ENCODE measurements around the gene HECW1. TPM values are rescaled to one million over a fixed set of nuclear protein-coding genes. Genes with fewer than 3 reads are reported as not detected.

The HECW1 gene
- total RNA-seq, 1 donor from 2014 or later = 0.11 TPM

GRCh38 chr7:43390576-43390975, 278.1 kb downstream of the HECW1 start:
- peak overlapping the region; percentile 21 for H2AFZ ChIP-seq (replicated peaks)
- Mint-ChIP-seq H3K36me3 (peaks cover 1% of the 10 kb centered on the region), H3K27me3 (ENCODE audit: insufficient read depth, low read depth) (no peaks in the 10 kb centered on the region), H3K4me1 (peaks cover 18% of the 10 kb centered on the region), H3K9me3 (peaks cover 3% of the 10 kb centered on the region), H3K4me3 (no peak overlapping the region), H3K27ac (no peak overlapping the region)
- peak overlapping the region; percentile 48 for H3K27ac ChIP-seq
- H3K27me3 ChIP-seq = no peaks in the 10 kb centered on the region
- peaks cover 7% of the 10 kb centered on the region for H3F3A ChIP-seq (ENCODE audit: low read depth)
- H3K9me3 ChIP-seq (ENCODE audit: low read depth) = no peaks in the 10 kb centered on the region
- no peak overlapping the region for H3K4me3 ChIP-seq
- no peak overlapping the region for H3K9ac ChIP-seq
- no peaks in the 10 kb centered on the region for H4K20me1 ChIP-seq (ENCODE audit: low read depth)
- H3K36me3 ChIP-seq = no peaks in the 10 kb centered on the region
- TF ChIP-seq, protein P1, sequence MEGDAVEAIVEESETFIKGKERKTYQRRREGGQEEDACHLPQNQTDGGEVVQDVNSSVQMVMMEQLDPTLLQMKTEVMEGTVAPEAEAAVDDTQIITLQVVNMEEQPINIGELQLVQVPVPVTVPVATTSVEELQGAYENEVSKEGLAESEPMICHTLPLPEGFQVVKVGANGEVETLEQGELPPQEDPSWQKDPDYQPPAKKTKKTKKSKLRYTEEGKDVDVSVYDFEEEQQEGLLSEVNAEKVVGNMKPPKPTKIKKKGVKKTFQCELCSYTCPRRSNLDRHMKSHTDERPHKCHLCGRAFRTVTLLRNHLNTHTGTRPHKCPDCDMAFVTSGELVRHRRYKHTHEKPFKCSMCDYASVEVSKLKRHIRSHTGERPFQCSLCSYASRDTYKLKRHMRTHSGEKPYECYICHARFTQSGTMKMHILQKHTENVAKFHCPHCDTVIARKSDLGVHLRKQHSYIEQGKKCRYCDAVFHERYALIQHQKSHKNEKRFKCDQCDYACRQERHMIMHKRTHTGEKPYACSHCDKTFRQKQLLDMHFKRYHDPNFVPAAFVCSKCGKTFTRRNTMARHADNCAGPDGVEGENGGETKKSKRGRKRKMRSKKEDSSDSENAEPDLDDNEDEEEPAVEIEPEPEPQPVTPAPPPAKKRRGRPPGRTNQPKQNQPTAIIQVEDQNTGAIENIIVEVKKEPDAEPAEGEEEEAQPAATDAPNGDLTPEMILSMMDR (IDR thresholded peaks at IDR 0.05) = no peak
- TF ChIP-seq EZH2phosphoT487 (IDR thresholded peaks at IDR 0.05) (no peak), EZH2 (IDR thresholded peaks at IDR 0.05) (no peak)
- H3K4me2 ChIP-seq = no peak overlapping the region
- H3K79me2 ChIP-seq (ENCODE audit: low read depth) = no peaks in the 10 kb centered on the region
- H3K4me1 ChIP-seq = peaks cover 19% of the 10 kb centered on the region
- DNase-seq (ENCODE audit: low spot score) = peak; percentile 41

GRCh38 chr7:43391518-43391917, 279.1 kb downstream of the HECW1 start:
- H3K9ac ChIP-seq = no peak overlapping the region
- H3K9me3 ChIP-seq (ENCODE audit: low read depth) = no peaks in the 10 kb centered on the region
- no peaks in the 10 kb centered on the region for H3K27me3 ChIP-seq
- no peaks in the 10 kb centered on the region for H3K36me3 ChIP-seq
- no peaks in the 10 kb centered on the region for H3K9me3 Mint-ChIP-seq
- DNase-seq (ENCODE audit: low spot score) = no peak
- H3K79me2 ChIP-seq (ENCODE audit: low read depth) = no peaks in the 10 kb centered on the region
- H3K4me2 ChIP-seq = no peak overlapping the region
- no peak overlapping the region for H3K27ac ChIP-seq
- no peak overlapping the region for H3K27ac Mint-ChIP-seq
- no peak overlapping the region for H3K4me3 ChIP-seq
- no peak overlapping the region for H3K4me3 Mint-ChIP-seq
- peaks cover 1% of the 10 kb centered on the region for H3K36me3 Mint-ChIP-seq
- H3K27me3 Mint-ChIP-seq (ENCODE audit: insufficient read depth, low read depth) = no peaks in the 10 kb centered on the region
- peaks cover 22% of the 10 kb centered on the region for H3K4me1 Mint-ChIP-seq
- no peaks in the 10 kb centered on the region for H4K20me1 ChIP-seq (ENCODE audit: low read depth)
- peaks cover 27% of the 10 kb centered on the region for H3K4me1 ChIP-seq
- no peak overlapping the region for H2AFZ ChIP-seq (replicated peaks)
- no peak for TF ChIP-seq EZH2phosphoT487 (IDR thresholded peaks at IDR 0.05)
- TF ChIP-seq, protein P1 (IDR thresholded peaks at IDR 0.05) = peak; percentile 7
- peaks cover 7% of the 10 kb centered on the region for H3F3A ChIP-seq (ENCODE audit: low read depth)

DNA sequence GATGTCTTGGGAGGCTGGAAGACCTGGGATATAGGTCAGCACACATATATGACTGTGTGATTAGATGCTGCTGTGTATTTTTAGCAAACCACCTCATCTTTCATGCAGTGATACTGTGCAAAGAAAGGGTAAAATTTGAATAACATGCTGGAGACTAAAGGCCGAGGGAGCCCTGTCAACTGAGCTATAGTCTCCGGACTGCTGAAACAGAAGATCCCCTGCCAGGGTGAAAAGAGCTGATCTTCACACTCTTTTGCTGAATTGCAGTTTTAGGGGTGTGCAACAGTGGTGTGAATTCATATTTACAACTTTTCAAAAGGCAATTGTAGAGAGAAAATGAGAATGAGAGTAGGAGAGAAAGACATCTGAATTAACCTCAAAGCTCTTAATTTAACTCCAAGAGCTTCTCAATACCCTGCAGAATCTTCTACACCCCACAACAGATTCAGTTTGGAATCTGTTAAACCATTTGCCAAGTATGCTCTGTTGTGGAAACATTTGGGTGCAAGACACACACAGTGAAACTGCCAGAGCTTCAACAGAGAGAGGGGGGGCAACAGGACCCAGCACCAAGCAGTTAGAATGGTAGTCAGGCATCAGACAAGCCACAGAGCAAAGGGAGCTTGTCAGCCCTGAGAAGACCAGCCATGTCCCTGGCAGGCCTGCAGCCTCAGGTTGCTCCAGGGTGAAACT, 280.3 kb downstream of the HECW1 start:
- no peaks in the 10 kb centered on the region for H3K9me3 Mint-ChIP-seq
- no peaks in the 10 kb centered on the region for H3K9me3 ChIP-seq (ENCODE audit: low read depth)
- H3K27ac ChIP-seq = no peak overlapping the region
- H3F3A ChIP-seq (ENCODE audit: low read depth) = peaks cover 7% of the 10 kb centered on the region
- TF ChIP-seq EZH2 (IDR thresholded peaks at IDR 0.05) (no peak), EZH2phosphoT487 (IDR thresholded peaks at IDR 0.05) (no peak)
- TF ChIP-seq, protein P1 (IDR thresholded peaks at IDR 0.05) = no peak
- H2AFZ ChIP-seq (replicated peaks) = peak overlapping the region; percentile 47
- H3K4me3 Mint-ChIP-seq = no peak overlapping the region
- H3K79me2 ChIP-seq (ENCODE audit: low read depth) = no peaks in the 10 kb centered on the region
- H3K27me3 ChIP-seq = no peaks in the 10 kb centered on the region
- H3K36me3 Mint-ChIP-seq = peaks cover 1% of the 10 kb centered on the region
- peaks cover 22% of the 10 kb centered on the region for H3K4me1 Mint-ChIP-seq
- H3K9ac ChIP-seq = no peak overlapping the region
- no peak overlapping the region for H3K4me3 ChIP-seq
- H3K36me3 ChIP-seq = no peaks in the 10 kb centered on the region
- no peak for DNase-seq (ENCODE audit: low spot score)
- peaks cover 27% of the 10 kb centered on the region for H3K4me1 ChIP-seq
- no peak overlapping the region for H3K4me2 ChIP-seq
- H4K20me1 ChIP-seq (ENCODE audit: low read depth) = no peaks in the 10 kb centered on the region
- peak overlapping the region; percentile 92 for H3K27ac Mint-ChIP-seq
- no peaks in the 10 kb centered on the region for H3K27me3 Mint-ChIP-seq (ENCODE audit: insufficient read depth, low read depth)

All from neural progenitor cell (in vitro differentiated cells).